ENCODE data around the gene FAM161A. TPM values are rescaled to one million over a fixed set of nuclear protein-coding genes. Genes with fewer than 3 reads are reported as not detected.

The FAM161A gene
- total RNA-seq, 1 donor from 2014 or later, result 2.8 TPM

GRCh38 chr2:61898810-61899209, 45.0 kb upstream of the FAM161A start:
- DNase-seq (ENCODE audit: low read depth) (no peak), FAIRE-seq (no peak)
- H3K4me2 ChIP-seq (ENCODE audit: low read length), result no peak overlapping the region
- no peak overlapping the region for H3K27ac ChIP-seq (ENCODE audit: low read depth, low read length)
- Mint-ChIP-seq H3K27ac (ENCODE audit: unreplicated experiment) (no peak overlapping the region), H3K4me1 (ENCODE audit: low read depth, unreplicated experiment) (no peaks in the 10 kb centered on the region), H3K36me3 (ENCODE audit: low read depth, unreplicated experiment) (no peaks in the 10 kb centered on the region), H3K27me3 (ENCODE audit: low read depth, unreplicated experiment) (no peaks in the 10 kb centered on the region), H3K4me3 (ENCODE audit: unreplicated experiment) (no peak overlapping the region), H3K9me3 (ENCODE audit: unreplicated experiment) (no peaks in the 10 kb centered on the region)
- no peak overlapping the region for H3K4me3 ChIP-seq (ENCODE audit: insufficient read depth, low read depth, low read length)
- no peaks in the 10 kb centered on the region for H3K4me1 ChIP-seq (ENCODE audit: insufficient read depth, low read length)
- H4K20me1 ChIP-seq (ENCODE audit: insufficient read depth, low read length), result no peaks in the 10 kb centered on the region
- no peak overlapping the region for H3K9ac ChIP-seq (ENCODE audit: low read length)
- H2AFZ ChIP-seq (ENCODE audit: low read depth, low read length), result no peak overlapping the region
- H3K9me3 ChIP-seq (ENCODE audit: insufficient read depth, low read depth, low read length), result no peaks in the 10 kb centered on the region
- no peaks in the 10 kb centered on the region for H3K36me3 ChIP-seq (ENCODE audit: insufficient read depth, low read length)
- peak; percentile 39 for TF ChIP-seq CTCF (IDR thresholded peaks at IDR 0.05; ENCODE audit: insufficient read depth, low read depth, low read length)
- no peak for TF ChIP-seq EZH2 (IDR thresholded peaks at IDR 0.05; ENCODE audit: insufficient read depth, low read length)
- H3K79me2 ChIP-seq (ENCODE audit: insufficient read depth, low read length), result no peaks in the 10 kb centered on the region
- H3K27me3 ChIP-seq (ENCODE audit: insufficient read depth, low read length), result no peaks in the 10 kb centered on the region

GRCh38 chr2:61888267-61889055, 34.6 kb upstream of the FAM161A start, which contains the start of gene CCT4:
Gene CCT4, minus strand, starts transcription at chr2:61888656. Its CDS starts 149 bp downstream, at chr2:61888507.
- no peaks in the 10 kb centered on the region for H3K27me3 ChIP-seq (ENCODE audit: insufficient read depth, low read length)
- FAIRE-seq, result no peak
- no peaks in the 10 kb centered on the region for H3K36me3 Mint-ChIP-seq (ENCODE audit: low read depth, unreplicated experiment)
- H3K4me1 ChIP-seq (ENCODE audit: insufficient read depth, low read length), result peaks cover 11% of the 10 kb centered on the region
- H3K79me2 ChIP-seq (ENCODE audit: insufficient read depth, low read length), result peaks cover 50% of the 10 kb centered on the region
- no peaks in the 10 kb centered on the region for H3K27me3 Mint-ChIP-seq (ENCODE audit: low read depth, unreplicated experiment)
- peaks cover 43% of the 10 kb centered on the region for H4K20me1 ChIP-seq (ENCODE audit: insufficient read depth, low read length)
- peak within 1 kb of the TSS; percentile 100 for H3K4me3 ChIP-seq (ENCODE audit: insufficient read depth, low read depth, low read length)
- peak within 1 kb of the TSS; percentile 98 for H3K27ac Mint-ChIP-seq (ENCODE audit: unreplicated experiment)
- H3K36me3 ChIP-seq (ENCODE audit: insufficient read depth, low read length), result peaks cover 12% of the 10 kb centered on the region
- peak within 1 kb of the TSS; percentile 90 for H3K4me3 Mint-ChIP-seq (ENCODE audit: unreplicated experiment)
- peaks cover 9% of the 10 kb centered on the region for H3K4me1 Mint-ChIP-seq (ENCODE audit: low read depth, unreplicated experiment)
- H3K9me3 ChIP-seq (ENCODE audit: insufficient read depth, low read depth, low read length), result no peaks in the 10 kb centered on the region
- H2AFZ ChIP-seq (ENCODE audit: low read depth, low read length), result peak within 1 kb of the TSS; percentile 92
- H3K9me3 Mint-ChIP-seq (ENCODE audit: unreplicated experiment), result no peaks in the 10 kb centered on the region
- TF ChIP-seq CTCF (IDR thresholded peaks at IDR 0.05; ENCODE audit: insufficient read depth, low read depth, low read length) (no peak), EZH2 (IDR thresholded peaks at IDR 0.05; ENCODE audit: insufficient read depth, low read length) (no peak)
- H3K4me2 ChIP-seq (ENCODE audit: low read length), result peak within 1 kb of the TSS; percentile 87
- peak; percentile 59 for DNase-seq (ENCODE audit: low read depth)
- H3K9ac ChIP-seq (ENCODE audit: low read length), result peak within 1 kb of the TSS; percentile 99
- H3K27ac ChIP-seq (ENCODE audit: low read depth, low read length), result peak within 1 kb of the TSS; percentile 99
